ENCODE data around the gene PPIL6. TPM values are rescaled to one million over a fixed set of nuclear protein-coding genes. Genes with fewer than 3 reads are reported as not detected.

PPIL6 gene
- total and polyA plus RNA-seq, 2 donors from 2014 or later, result 6.0 to 8.4 TPM

- DNase-seq (no peak), FAIRE-seq (no peak)
- Histone ChIP-seq H3K4me1 (ENCODE audit: control insufficient read depth in 2 of 3, insufficient read depth in 2 of 3, low read depth in 1 of 3, low read length in 3 of 3) (peaks cover 0 to 4% (median 0%) of the 10 kb centered on the region in 3 donors), H3K27me3 (ENCODE audit: control insufficient read depth, insufficient read depth, low read length) (no peaks in the 10 kb centered on the region), H3K36me3 (ENCODE audit: control insufficient read depth in 2 of 3, insufficient read depth in 3 of 3, low read length in 3 of 3) (peaks cover 0 to 9% (median 3%) of the 10 kb centered on the region in 3 donors), H3K9ac (ENCODE audit: low read length in 3 of 3) (no peak overlapping the region), H3K4me3 (ENCODE audit: low read length in 3 of 3) (no peak overlapping the region), H3K27ac (ENCODE audit: low read depth in 2 of 2, low read length in 2 of 2) (no peak overlapping the region), H3K9me3 (ENCODE audit: control insufficient read depth in 2 of 3, insufficient read depth in 1 of 3, low read length in 3 of 3) (no peaks in the 10 kb centered on the region)
- TF ChIP-seq, protein P1, sequence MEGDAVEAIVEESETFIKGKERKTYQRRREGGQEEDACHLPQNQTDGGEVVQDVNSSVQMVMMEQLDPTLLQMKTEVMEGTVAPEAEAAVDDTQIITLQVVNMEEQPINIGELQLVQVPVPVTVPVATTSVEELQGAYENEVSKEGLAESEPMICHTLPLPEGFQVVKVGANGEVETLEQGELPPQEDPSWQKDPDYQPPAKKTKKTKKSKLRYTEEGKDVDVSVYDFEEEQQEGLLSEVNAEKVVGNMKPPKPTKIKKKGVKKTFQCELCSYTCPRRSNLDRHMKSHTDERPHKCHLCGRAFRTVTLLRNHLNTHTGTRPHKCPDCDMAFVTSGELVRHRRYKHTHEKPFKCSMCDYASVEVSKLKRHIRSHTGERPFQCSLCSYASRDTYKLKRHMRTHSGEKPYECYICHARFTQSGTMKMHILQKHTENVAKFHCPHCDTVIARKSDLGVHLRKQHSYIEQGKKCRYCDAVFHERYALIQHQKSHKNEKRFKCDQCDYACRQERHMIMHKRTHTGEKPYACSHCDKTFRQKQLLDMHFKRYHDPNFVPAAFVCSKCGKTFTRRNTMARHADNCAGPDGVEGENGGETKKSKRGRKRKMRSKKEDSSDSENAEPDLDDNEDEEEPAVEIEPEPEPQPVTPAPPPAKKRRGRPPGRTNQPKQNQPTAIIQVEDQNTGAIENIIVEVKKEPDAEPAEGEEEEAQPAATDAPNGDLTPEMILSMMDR (IDR thresholded peaks at IDR 0.05; ENCODE audit: borderline replicate concordance, extremely low read depth, insufficient read depth), result no peak
- intact Hi-C loops (cut with DNase I), result no loop called here
Observed at GRCh38 chr6:109449064-109449794, 8.8 kb upstream of the PPIL6 start.

- FAIRE-seq, result no peak
- Histone ChIP-seq H3K9me3 (ENCODE audit: control insufficient read depth in 2 of 3, insufficient read depth in 1 of 3, low read length in 3 of 3) (no peaks in the 10 kb centered on the region), H3K27ac (ENCODE audit: low read depth in 2 of 2, low read length in 2 of 2) (no peak overlapping the region), H3K9ac (ENCODE audit: low read length in 3 of 3) (no peak overlapping the region), H3K4me3 (ENCODE audit: low read length in 3 of 3) (no peak overlapping the region), H3K4me1 (ENCODE audit: control insufficient read depth in 2 of 3, insufficient read depth in 2 of 3, low read depth in 1 of 3, low read length in 3 of 3) (no peaks in the 10 kb centered on the region), H3K36me3 (ENCODE audit: control insufficient read depth in 2 of 3, insufficient read depth in 3 of 3, low read length in 3 of 3) (peaks cover 0 to 9% (median 3%) of the 10 kb centered on the region in 3 donors), H3K27me3 (ENCODE audit: control insufficient read depth, insufficient read depth, low read length) (no peaks in the 10 kb centered on the region)
- DNase-seq, result no peak
- TF ChIP-seq, protein P1 (IDR thresholded peaks at IDR 0.05; ENCODE audit: borderline replicate concordance, extremely low read depth, insufficient read depth), result no peak
- intact Hi-C loops (cut with DNase I), result no loop called here
Observed at GRCh38 chr6:109448615-109449014, 8.2 kb upstream of the PPIL6 start.

DNA sequence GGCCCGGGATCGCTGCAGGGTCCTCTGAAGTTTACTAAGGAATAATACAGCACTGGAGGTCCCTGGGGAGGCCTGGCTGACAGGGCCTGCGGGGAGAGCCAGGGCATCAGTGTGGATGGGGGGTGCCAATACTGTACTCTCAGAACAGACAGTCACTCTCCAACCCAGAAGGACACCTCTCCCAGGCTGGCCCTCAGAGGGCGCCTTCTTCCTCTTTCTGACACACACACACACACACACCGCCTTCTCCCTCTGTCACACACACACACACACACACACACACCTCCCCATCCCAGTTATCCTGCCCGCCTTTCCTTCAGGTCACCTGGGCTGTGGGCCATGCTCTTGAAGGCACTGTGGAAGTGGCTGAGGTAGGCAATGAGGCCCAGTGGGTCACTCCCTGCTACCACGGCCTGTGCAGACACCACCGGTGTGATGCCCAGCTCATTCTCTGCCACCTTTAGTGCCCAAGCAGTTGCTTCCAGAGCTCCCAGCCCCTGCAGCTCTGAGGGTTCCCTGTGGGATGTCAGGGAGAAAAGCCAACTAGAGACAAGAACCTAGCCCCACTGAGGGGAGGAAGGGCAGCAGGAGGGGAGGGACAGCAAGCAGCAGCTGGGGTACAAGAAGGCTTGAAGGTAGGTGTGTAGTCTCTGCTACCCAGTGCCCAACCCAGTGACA is 7.6 kb upstream of the PPIL6 start:
- TF ChIP-seq, protein P1 (IDR thresholded peaks at IDR 0.05; ENCODE audit: borderline replicate concordance, extremely low read depth, insufficient read depth), result no peak
- no peaks in the 10 kb centered on the region for H3K4me1 ChIP-seq (ENCODE audit: control insufficient read depth in 2 of 3, insufficient read depth in 2 of 3, low read depth in 1 of 3, low read length in 3 of 3)
- H3K36me3 ChIP-seq (ENCODE audit: control insufficient read depth in 2 of 3, insufficient read depth in 3 of 3, low read length in 3 of 3), result peaks cover 0 to 9% (median 4%) of the 10 kb centered on the region in 3 donors
- H3K9ac ChIP-seq (ENCODE audit: low read length in 3 of 3), result no peak overlapping the region
- no peak overlapping the region for H3K4me3 ChIP-seq (ENCODE audit: low read length in 3 of 3)
- H3K27me3 ChIP-seq (ENCODE audit: control insufficient read depth, insufficient read depth, low read length), result no peaks in the 10 kb centered on the region
- intact Hi-C loops (cut with DNase I), result no loop called here
- no peak for FAIRE-seq
- no peak overlapping the region for H3K27ac ChIP-seq (ENCODE audit: low read depth in 2 of 2, low read length in 2 of 2)
- DNase-seq, result no peak
- H3K9me3 ChIP-seq (ENCODE audit: control insufficient read depth in 2 of 3, insufficient read depth in 1 of 3, low read length in 3 of 3), result no peaks in the 10 kb centered on the region

Measured in kidney (tissue), 14 donors.